IMR-90 (cell line): Measurements from ENCODE around the gene GKN1. TPM values are rescaled to one million over a fixed set of nuclear protein-coding genes. Genes with fewer than 3 reads are reported as not detected.

ENCODE experiments used
- ATAC-seq: fragments of 200-7000 bp; cut with Tn5 transposase; 2 replicates; pipeline ENCODE4 v1.9.1; 2020; ENCODE audit warnings: low read depth, mild to moderate bottlenecking, moderate library complexity
- BruUV-seq: library from RNA; stranded (reverse); fragments of 400-500 nt; replicated peaks from 2 replicates; lab custom pipeline; 2021; lab: Mats Ljungman, UMichigan
- CTCF ChIA-PET: fragments of 300-600 bp; formaldehyde crosslinking; extraction: SDS; loops from one replicate; lab custom pipeline; 2021; ENCODE audit warnings: antibody characterized with exemption; lab: Yijun Ruan, JAX
- POLR2A ChIA-PET: fragments of 300-600 bp; sonication (Branson Sonifier 250); formaldehyde crosslinking; loops from one replicate; lab custom pipeline; 2022; ENCODE audit warnings: antibody characterized with exemption; ENCODE audit not compliant: unreplicated experiment; lab: Charles Lee
- DNase-seq: peaks from one replicate; pipeline ENCODE4 v3.0.0; 2013
- H2AFZ ChIP-seq: replicated peaks from 2 replicates; pipeline ENCODE3; 2013; ENCODE audit warnings: low read length, mild to moderate bottlenecking; ENCODE audit not compliant: poor library complexity
- H2AK5ac ChIP-seq: 2 replicates; pipeline ENCODE4 v1.6.1; 2013; ENCODE audit warnings: low read depth, low read length, inconsistent platforms
- H2AK9ac ChIP-seq: replicated peaks from 2 replicates; pipeline ENCODE3; 2013; ENCODE audit warnings: mild to moderate bottlenecking, low read depth, low read length, moderate library complexity; ENCODE audit not compliant: poor library complexity
- H2BK120ac ChIP-seq: 2 replicates; pipeline ENCODE4 v1.6.1; 2013; ENCODE audit warnings: low read depth, low read length, inconsistent platforms
- H2BK15ac ChIP-seq: 3 replicates; pipeline ENCODE4 v1.6.1; 2013; ENCODE audit warnings: low read depth, low read length, inconsistent platforms
- H2BK20ac ChIP-seq: 2 replicates; pipeline ENCODE4 v1.6.1; 2013; ENCODE audit warnings: low read depth, mild to moderate bottlenecking, inconsistent platforms, low read length, moderate library complexity
- H2BK5ac ChIP-seq: 2 replicates; pipeline ENCODE4 v1.6.1; 2013; ENCODE audit warnings: mild to moderate bottlenecking, low read depth, low read length, inconsistent platforms; ENCODE audit not compliant: poor library complexity, severe bottlenecking
- H3K14ac ChIP-seq: replicated peaks from 2 replicates; pipeline ENCODE4 v1.6.1; 2013; ENCODE audit warnings: low read depth, low read length, inconsistent platforms
- H3K18ac ChIP-seq: 2 replicates; pipeline ENCODE4 v1.6.1; 2013; ENCODE audit warnings: low read depth, low read length, control low read depth
- H3K23ac ChIP-seq: 2 replicates; pipeline ENCODE4 v1.6.1; 2013; ENCODE audit warnings: low read depth, low read length, inconsistent platforms
- H3K27ac ChIP-seq: 2 replicates; pipeline ENCODE4 v1.5.1; 2013; ENCODE audit warnings: mild to moderate bottlenecking, control low read depth, low read length; ENCODE audit not compliant: insufficient read depth
- H3K27me3 ChIP-seq: 2 replicates; pipeline ENCODE4 v1.6.1; 2013; ENCODE audit warnings: low read length; ENCODE audit not compliant: control insufficient read depth, insufficient read depth
- H3K36me3 ChIP-seq: 2 replicates; pipeline ENCODE4 v1.6.1; 2013; ENCODE audit warnings: low read length, mixed read lengths; ENCODE audit not compliant: control insufficient read depth, insufficient read depth
- H3K4ac ChIP-seq: 2 replicates; pipeline ENCODE4 v1.6.1; 2013; ENCODE audit warnings: low read depth, low read length, inconsistent platforms
- H3K4me1 ChIP-seq: 2 replicates; pipeline ENCODE4 v1.6.1; 2013; ENCODE audit warnings: low read length, mixed read lengths; ENCODE audit not compliant: control insufficient read depth, insufficient read depth
- H3K4me2 ChIP-seq: 2 replicates; pipeline ENCODE4 v1.6.1; 2013; ENCODE audit warnings: low read depth, mild to moderate bottlenecking, control low read depth, low read length, moderate library complexity
- H3K4me3 ChIP-seq: 2 replicates; pipeline ENCODE4 v1.5.1; 2013; ENCODE audit warnings: low read depth, mild to moderate bottlenecking, control low read depth, low read length, moderate library complexity; ENCODE audit not compliant: insufficient read depth
- H3K56ac ChIP-seq: 2 replicates; pipeline ENCODE4 v1.6.1; 2013; ENCODE audit warnings: low read length, inconsistent platforms; ENCODE audit not compliant: insufficient read depth; ENCODE audit errors: extremely low read depth
- H3K79me1 ChIP-seq, 2 experiments: 2 replicates each; pipeline ENCODE4 v1.6.1; 2013; ENCODE audit warnings: low read length in 2 of 2, inconsistent platforms in 1 of 2, low read depth in 1 of 2
- H3K9ac ChIP-seq: 2 replicates; pipeline ENCODE4 v1.6.1; 2013; ENCODE audit warnings: low read depth, low read length, control low read depth
- H3K9me1 ChIP-seq: 2 replicates; pipeline ENCODE4 v1.6.1; 2013; ENCODE audit warnings: low read length, inconsistent platforms; ENCODE audit not compliant: insufficient read depth
- H3K9me3 ChIP-seq: 2 replicates; pipeline ENCODE4 v1.6.1; 2013; ENCODE audit warnings: low read length; ENCODE audit not compliant: control insufficient read depth, insufficient read depth
- H4K20me1 ChIP-seq: 2 replicates; pipeline ENCODE4 v1.6.1; 2013; ENCODE audit warnings: low read length, inconsistent platforms; ENCODE audit not compliant: insufficient read depth
- H4K5ac ChIP-seq: 2 replicates; pipeline ENCODE4 v1.6.1; 2013; ENCODE audit warnings: mild to moderate bottlenecking, low read depth, low read length, control low read depth
- H4K8ac ChIP-seq, 2 experiments: 2 replicates each; pipeline ENCODE4 v1.6.1; 2013; ENCODE audit warnings: low read depth in 2 of 2, low read length in 2 of 2, control low read depth in 1 of 2, inconsistent platforms in 1 of 2
- H4K91ac ChIP-seq: 2 replicates; pipeline ENCODE4 v1.6.1; 2013; ENCODE audit warnings: low read depth, low read length, inconsistent platforms; ENCODE audit not compliant: insufficient read depth
- BHLHE40 ChIP-seq: fragments of 150-350 bp; IDR thresholded peaks from 2 replicates; pipeline ENCODE4 v1.6.1; 2016; ENCODE audit warnings: mild to moderate bottlenecking, low read depth, low read length
- FOS ChIP-seq: fragments of 150-350 bp; IDR thresholded peaks from 2 replicates; pipeline ENCODE4 v1.6.1; 2016; ENCODE audit warnings: low read depth, low read length
- MAFK ChIP-seq: IDR thresholded peaks from 2 replicates; pipeline ENCODE4 v1.6.1; 2012; ENCODE audit warnings: low read depth, low read length, improper control_type of control experiment
- RCOR1 ChIP-seq: IDR thresholded peaks from 2 replicates; pipeline ENCODE4 v1.6.1; 2012; ENCODE audit warnings: mild to moderate bottlenecking, low read length, improper control_type of control experiment; ENCODE audit not compliant: insufficient replicate concordance
- WGBS, 2 experiments: methylation state at CpG; one replicate each; pipeline versions ENCODE4 v1.1.5 to v1.1.7; 2013; ENCODE audit warnings: missing lambda C conversion rate in 2 of 2; ENCODE audit not compliant: insufficient read length in 1 of 2; ENCODE audit errors: extremely low coverage in 2 of 2; 5-methylcytosine and 5-hydroxymethylcytosine counted together
- dilution Hi-C: fragments of 300-500 bp; cut with HindIII; formaldehyde crosslinking; loops from one replicate; pipeline ENCODE4 v1.14.3; 2018; ENCODE audit warnings: low sequenced_read_pairs; ENCODE audit not compliant: unreplicated experiment
- in situ Hi-C: fragments of 300-500 bp; cut with MboI; formaldehyde crosslinking; loops from 3 replicates; pipeline ENCODE4 v1.14.3; 2019; ENCODE audit warnings: low sequenced_read_pairs, inconsistent platforms, mixed read lengths
- intact Hi-C: fragments of 100-400 bp; cut with micrococcal nuclease; formaldehyde crosslinking; loops from 2 replicates; pipeline ENCODE4 v1.10.0; 2022
- polyA plus RNA-seq, 3 experiments: library from polyadenylated mRNA; depleted of rRNA; stranded (reverse); fragments of >200 nt; gene quantifications; 2 replicates each; pipeline ENCODE4 v1.2.3, GENCODE V29; 2012; ENCODE audit warnings: low replicate concordance in 1 of 3
- total RNA-seq: library from RNA; depleted of rRNA; stranded (reverse); fragments of >200 nt; gene quantifications from 2 replicates; pipeline ENCODE4 v1.2.3, GENCODE V29; 2012
- TF ChIP-seq, protein P1 (sequence below): conservative IDR thresholded peaks from 2 replicates; pipeline ENCODE4 v1.5.1; 2012; ENCODE audit warnings: mild to moderate bottlenecking, low read depth, low read length, improper control_type of control experiment

GKN1 gene
- total and polyA plus RNA-seq, 2 of the 4 experiments (the other 2 are of a cell fraction) = not detected

DNA sequence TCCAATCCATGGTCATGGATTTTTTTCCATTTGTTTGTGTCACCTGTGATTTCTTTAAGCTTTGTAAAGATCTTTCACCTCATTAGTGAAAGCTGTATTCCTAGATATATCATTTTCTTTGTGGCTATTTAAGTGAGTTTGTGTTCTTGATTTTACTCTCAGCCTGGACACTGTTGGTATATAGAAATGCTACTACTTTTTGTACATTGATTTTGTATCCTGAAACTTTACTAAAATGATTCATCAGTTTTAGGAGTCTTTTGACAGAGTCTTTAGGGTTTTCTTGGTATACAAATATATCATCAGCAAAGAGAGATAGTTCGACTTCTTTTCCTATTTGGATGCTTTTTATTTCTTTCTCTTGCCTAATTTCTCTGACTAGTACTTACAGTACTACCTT lies 34.1 kb upstream of the GKN1 start:
- no peak for DNase-seq
- H3K4ac ChIP-seq = no peak overlapping the region
- H2BK20ac ChIP-seq = no peak overlapping the region
- no peak overlapping the region for H3K9ac ChIP-seq
- no peak overlapping the region for H3K27ac ChIP-seq
- no peak overlapping the region for H3K18ac ChIP-seq
- 0 out of 2 replicates have a peak, but pooled peaks cover 2% of the 10 kb centered on the region for H3K9me3 ChIP-seq
- peaks cover 25% of the 10 kb centered on the region for H3K4me1 ChIP-seq
- no TSS peak for BruUV-seq
- peaks cover 19% of the 10 kb centered on the region for H3K9me1 ChIP-seq
- no peak overlapping the region for H2BK5ac ChIP-seq
- H4K20me1 ChIP-seq = no peaks in the 10 kb centered on the region
- intact Hi-C loops = no loop called here
- H3K4me3 ChIP-seq = no peak overlapping the region
- no peak overlapping the region for H3K23ac ChIP-seq
- no peak overlapping the region for H4K8ac ChIP-seq
- no peak overlapping the region for H3K4me2 ChIP-seq
- no peak overlapping the region for H4K91ac ChIP-seq
- dilution Hi-C loops = no loop called here
- CTCF ChIA-PET = no interaction called here
- no peak overlapping the region for H2AK9ac ChIP-seq
- H2AFZ ChIP-seq = no peak overlapping the region
- H3K56ac ChIP-seq = no peak overlapping the region
- no peak overlapping the region for H3K14ac ChIP-seq
- POLR2A ChIA-PET = no interaction called here
- H3K36me3 ChIP-seq = no peaks in the 10 kb centered on the region
- no peak overlapping the region for H2BK15ac ChIP-seq
- ATAC-seq = no peak
- H2AK5ac ChIP-seq = no peak overlapping the region
- no peaks in the 10 kb centered on the region for H3K27me3 ChIP-seq
- no peaks in the 10 kb centered on the region for H3K79me1 ChIP-seq
- in situ Hi-C loops = no loop called here
- no CpG with 5 or more reads among the region's 1 CpG for WGBS, 2 experiments
- no peak for TF ChIP-seq FOS
- no peak for TF ChIP-seq RCOR1
- TF ChIP-seq MAFK = no peak
- TF ChIP-seq, protein P1, sequence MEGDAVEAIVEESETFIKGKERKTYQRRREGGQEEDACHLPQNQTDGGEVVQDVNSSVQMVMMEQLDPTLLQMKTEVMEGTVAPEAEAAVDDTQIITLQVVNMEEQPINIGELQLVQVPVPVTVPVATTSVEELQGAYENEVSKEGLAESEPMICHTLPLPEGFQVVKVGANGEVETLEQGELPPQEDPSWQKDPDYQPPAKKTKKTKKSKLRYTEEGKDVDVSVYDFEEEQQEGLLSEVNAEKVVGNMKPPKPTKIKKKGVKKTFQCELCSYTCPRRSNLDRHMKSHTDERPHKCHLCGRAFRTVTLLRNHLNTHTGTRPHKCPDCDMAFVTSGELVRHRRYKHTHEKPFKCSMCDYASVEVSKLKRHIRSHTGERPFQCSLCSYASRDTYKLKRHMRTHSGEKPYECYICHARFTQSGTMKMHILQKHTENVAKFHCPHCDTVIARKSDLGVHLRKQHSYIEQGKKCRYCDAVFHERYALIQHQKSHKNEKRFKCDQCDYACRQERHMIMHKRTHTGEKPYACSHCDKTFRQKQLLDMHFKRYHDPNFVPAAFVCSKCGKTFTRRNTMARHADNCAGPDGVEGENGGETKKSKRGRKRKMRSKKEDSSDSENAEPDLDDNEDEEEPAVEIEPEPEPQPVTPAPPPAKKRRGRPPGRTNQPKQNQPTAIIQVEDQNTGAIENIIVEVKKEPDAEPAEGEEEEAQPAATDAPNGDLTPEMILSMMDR = no peak
- no peak for TF ChIP-seq BHLHE40
- H4K5ac ChIP-seq = no peak overlapping the region
- no peak overlapping the region for H2BK120ac ChIP-seq
